Brain microvascular endothelial cell (primary cell): ENCODE measurements around the gene WRAP53.

Source experiments
- DNase-seq: peaks from one replicate; pipeline ENCODE4 v3.0.0-alpha.2; 2020
- H3K27ac ChIP-seq: fragments of 250-450 bp; sonication (Bioruptor Pico); 2 replicates; pipeline ENCODE4 v1.5.1; 2020; ENCODE audit warnings: mild to moderate bottlenecking, moderate library complexity
- H3K27me3 ChIP-seq: fragments of 250-450 bp; sonication (Bioruptor Pico); replicated peaks from 2 replicates; pipeline ENCODE4 v1.5.1; 2020; ENCODE audit warnings: mild to moderate bottlenecking
- H3K36me3 ChIP-seq: fragments of 250-450 bp; sonication (Bioruptor Pico); replicated peaks from 2 replicates; pipeline ENCODE4 v1.5.1; 2020; ENCODE audit warnings: mild to moderate bottlenecking
- H3K4me3 ChIP-seq: 2 replicates; pipeline ENCODE4 v1.5.1; 2011; ENCODE audit warnings: low read depth, mild to moderate bottlenecking, control low read depth, low read length, moderate library complexity
- in situ Hi-C: cut with HindIII; loops from 2 replicates; pipeline ENCODE4 v1.10.0; 2017; ENCODE audit warnings: low sequenced_read_pairs, low pct_ligation_motif_present
- TF ChIP-seq, protein P1 (sequence below): IDR thresholded peaks from 2 replicates; pipeline ENCODE4 v1.5.1; 2011; ENCODE audit warnings: low read depth, mild to moderate bottlenecking, moderate library complexity, low read length, control low read depth, inconsistent platforms; ENCODE audit errors: missing control alignments

WRAP53 gene

DNA sequence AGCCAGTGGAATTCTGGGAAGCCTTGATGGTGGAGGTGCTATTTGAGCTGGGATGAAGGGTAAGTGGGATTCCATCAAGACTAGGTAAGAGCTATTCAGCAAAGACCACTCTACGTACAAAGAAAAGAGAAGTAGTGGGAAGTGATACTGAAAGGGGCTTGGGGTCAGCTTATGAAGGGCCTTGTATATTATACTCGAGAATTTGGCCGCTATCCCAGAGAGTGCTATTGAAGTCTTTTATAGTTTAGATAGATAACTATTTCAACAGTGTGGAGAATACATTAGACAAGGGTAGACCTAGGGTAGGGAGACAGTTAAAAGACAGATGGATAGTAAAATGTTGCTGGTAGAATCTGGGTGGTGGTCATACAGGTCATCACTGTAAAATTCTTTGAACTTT lies 39.6 kb downstream of the WRAP53 start:
- DNase-seq = no peak
- TF ChIP-seq, protein P1, sequence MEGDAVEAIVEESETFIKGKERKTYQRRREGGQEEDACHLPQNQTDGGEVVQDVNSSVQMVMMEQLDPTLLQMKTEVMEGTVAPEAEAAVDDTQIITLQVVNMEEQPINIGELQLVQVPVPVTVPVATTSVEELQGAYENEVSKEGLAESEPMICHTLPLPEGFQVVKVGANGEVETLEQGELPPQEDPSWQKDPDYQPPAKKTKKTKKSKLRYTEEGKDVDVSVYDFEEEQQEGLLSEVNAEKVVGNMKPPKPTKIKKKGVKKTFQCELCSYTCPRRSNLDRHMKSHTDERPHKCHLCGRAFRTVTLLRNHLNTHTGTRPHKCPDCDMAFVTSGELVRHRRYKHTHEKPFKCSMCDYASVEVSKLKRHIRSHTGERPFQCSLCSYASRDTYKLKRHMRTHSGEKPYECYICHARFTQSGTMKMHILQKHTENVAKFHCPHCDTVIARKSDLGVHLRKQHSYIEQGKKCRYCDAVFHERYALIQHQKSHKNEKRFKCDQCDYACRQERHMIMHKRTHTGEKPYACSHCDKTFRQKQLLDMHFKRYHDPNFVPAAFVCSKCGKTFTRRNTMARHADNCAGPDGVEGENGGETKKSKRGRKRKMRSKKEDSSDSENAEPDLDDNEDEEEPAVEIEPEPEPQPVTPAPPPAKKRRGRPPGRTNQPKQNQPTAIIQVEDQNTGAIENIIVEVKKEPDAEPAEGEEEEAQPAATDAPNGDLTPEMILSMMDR = no peak
- no peak overlapping the region for H3K27ac ChIP-seq
- no peak overlapping the region for H3K4me3 ChIP-seq
- in situ Hi-C loops = no loop called here
- H3K27me3 ChIP-seq = peaks cover 2% of the 10 kb centered on the region
- H3K36me3 ChIP-seq = no peaks in the 10 kb centered on the region

DNA sequence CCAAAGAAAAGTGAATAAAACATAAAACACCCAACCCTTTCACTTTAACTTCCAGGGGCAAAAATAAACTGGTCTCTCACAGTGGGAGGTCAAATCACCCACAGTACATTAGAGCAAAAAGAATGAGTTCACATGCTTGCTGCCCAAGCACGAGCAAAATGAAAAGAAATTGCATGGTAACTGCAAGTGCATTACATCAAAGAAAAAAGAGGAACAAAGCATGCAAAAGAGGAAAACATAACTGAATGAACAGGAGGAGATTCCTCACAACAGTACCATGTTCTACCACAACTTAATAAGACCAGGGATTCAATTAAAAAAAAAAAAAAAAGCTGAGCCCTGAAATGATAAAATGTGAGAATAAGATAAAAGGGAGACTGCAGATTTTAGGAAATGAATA lies 41.5 kb downstream of the WRAP53 start:
- H3K27ac ChIP-seq = no peak overlapping the region
- TF ChIP-seq, protein P1 = no peak
- no peaks in the 10 kb centered on the region for H3K36me3 ChIP-seq
- in situ Hi-C loops = no loop called here
- H3K4me3 ChIP-seq = no peak overlapping the region
- DNase-seq = no peak
- H3K27me3 ChIP-seq = no peaks in the 10 kb centered on the region

DNA sequence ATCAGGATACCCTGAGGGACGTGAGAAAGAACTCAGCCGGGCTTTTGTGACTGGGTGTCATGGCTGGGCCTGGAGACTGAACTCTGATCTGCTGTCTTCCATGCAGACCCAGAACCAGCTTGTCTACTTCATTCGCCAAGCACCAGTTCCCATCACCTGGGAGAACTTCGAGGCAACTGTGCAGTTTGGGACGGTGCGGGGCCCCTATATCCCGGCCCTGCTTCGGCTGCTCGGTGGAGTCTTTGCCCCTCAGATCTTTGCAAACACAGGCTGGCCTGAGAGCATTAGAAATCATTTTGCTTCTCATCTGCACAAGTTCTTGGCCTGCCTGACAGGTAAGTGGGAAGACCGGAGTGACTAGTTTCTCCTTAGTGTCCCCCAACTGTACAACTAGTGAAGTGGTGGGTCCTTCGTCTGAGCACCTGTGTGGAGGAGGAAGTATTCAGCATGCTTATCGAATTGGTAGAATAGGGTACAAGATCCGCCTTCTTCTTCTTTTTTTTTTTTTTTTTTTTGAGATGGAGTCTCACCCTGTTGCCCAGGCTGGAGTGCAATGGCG lies 44.8 kb downstream of the WRAP53 start:
- no peak for DNase-seq
- Histone ChIP-seq H3K27ac (no peak overlapping the region), H3K36me3 (no peaks in the 10 kb centered on the region), H3K27me3 (peaks cover 3% of the 10 kb centered on the region), H3K4me3 (no peak overlapping the region)
- TF ChIP-seq, protein P1 = no peak
- in situ Hi-C loops = no loop called here

DNA sequence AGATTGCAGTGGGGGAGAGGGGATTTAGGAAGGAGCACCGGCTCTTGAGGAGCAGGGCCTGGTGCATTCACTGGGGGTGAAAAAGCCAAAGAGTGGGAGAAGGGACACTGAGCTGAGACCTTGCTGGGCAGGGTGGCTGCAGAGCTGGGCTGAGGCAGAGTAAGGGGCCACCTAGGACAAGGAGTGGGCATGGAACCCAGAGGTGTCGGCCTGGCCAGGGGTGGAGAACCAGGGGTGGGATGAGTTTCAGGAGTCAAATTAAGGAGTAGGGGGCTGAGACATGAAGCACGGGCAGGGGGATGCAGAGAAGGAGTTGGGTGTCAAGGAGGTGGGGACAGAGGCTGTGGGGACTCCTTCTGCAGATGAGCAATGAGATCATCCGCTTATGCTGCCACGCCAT lies 49.3 kb downstream of the WRAP53 start:
- H3K27me3 ChIP-seq = peaks cover 5% of the 10 kb centered on the region

DNA sequence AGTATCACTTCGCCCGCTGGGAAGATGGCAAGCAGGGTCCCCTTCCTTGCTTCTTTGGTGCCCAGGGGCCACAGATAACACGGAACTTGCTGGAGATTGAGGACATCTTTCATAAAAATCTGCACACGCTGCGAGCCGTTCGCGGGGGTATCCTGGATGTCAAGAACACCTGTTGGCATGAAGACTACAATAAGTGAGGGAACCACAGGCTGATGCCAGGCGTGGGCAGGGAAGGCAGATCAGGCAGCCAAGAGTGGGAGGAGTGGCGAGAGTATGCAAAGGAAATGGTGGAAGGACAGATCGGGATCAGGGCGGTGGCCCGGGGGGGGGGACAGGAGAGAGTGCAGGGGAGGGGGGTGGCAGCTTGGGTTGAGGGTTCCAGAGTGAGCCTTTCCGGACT lies 51.5 kb downstream of the WRAP53 start:
- Histone ChIP-seq H3K27ac (no peak overlapping the region), H3K27me3 (peaks cover 5% of the 10 kb centered on the region), H3K36me3 (no peaks in the 10 kb centered on the region), H3K4me3 (no peak overlapping the region)
- TF ChIP-seq, protein P1 = no peak
- no peak for DNase-seq
- in situ Hi-C loops = no loop called here

More for the DNA sequence above, 49.3 kb downstream of the WRAP53 start:
- Histone ChIP-seq H3K36me3 (no peaks in the 10 kb centered on the region), H3K27ac (no peak overlapping the region), H3K4me3 (no peak overlapping the region)
- TF ChIP-seq, protein P1 = no peak
- in situ Hi-C loops = no loop called here
- DNase-seq = no peak

DNA sequence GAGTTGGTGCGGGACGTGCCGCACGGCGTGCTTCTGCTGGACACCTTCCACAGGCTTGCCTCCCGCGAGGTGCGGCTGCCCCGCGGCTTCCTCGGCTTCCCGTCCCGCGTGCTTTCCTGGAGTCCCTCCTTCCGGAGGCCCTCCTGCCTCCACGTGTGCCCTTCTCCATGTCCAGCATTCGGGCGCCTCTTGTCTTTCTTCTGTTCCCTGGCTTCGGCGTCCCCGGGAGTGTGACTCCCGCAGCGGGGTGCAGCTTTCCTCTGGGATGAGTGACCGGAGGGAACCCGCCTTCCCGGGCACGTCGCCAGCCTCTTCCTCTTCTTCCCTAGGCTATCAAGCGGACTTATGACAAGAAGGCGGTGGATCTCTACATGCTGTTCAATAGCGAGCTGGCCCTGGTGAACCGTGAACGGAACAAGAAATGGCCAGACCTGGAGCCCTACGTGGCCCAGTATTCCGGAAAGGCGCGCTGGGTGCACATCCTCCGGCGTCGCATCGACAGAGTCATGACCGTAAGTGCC lies 52.3 kb downstream of the WRAP53 start:
- no peaks in the 10 kb centered on the region for H3K36me3 ChIP-seq
- TF ChIP-seq, protein P1 = no peak
- H3K27me3 ChIP-seq = peaks cover 5% of the 10 kb centered on the region
- H3K27ac ChIP-seq = no peak overlapping the region
- no peak for DNase-seq
- H3K4me3 ChIP-seq = no peak overlapping the region
- in situ Hi-C loops = no loop called here
